HG03439 (cell line): ENCODE measurements around the gene ZBTB24.

Source experiments
- ATAC-seq: cut with Tn5 transposase; IDR thresholded peaks from one replicate; pipeline ENCODE4 v1.9.1; 2021; ENCODE audit warnings: mild to moderate bottlenecking, moderate library complexity; ENCODE audit not compliant: unreplicated experiment

ZBTB24 gene

GRCh38 chr6:109434456-109434855, 48.6 kb downstream of the ZBTB24 start:
- ATAC-seq = no peak

- ATAC-seq = no peak
Measured at GRCh38 chr6:109429496-109429895, 53.5 kb downstream of the ZBTB24 start.

GRCh38 chr6:109428889-109429477, 54.0 kb downstream of the ZBTB24 start:
- ATAC-seq = no peak

GRCh38 chr6:109424946-109425345, 58.1 kb downstream of the ZBTB24 start:
- ATAC-seq = no peak

- no peak for ATAC-seq
Measured at GRCh38 chr6:109421184-109421583, 61.8 kb downstream of the ZBTB24 start.

GRCh38 chr6:109420751-109421150, 62.3 kb downstream of the ZBTB24 start:
- ATAC-seq = no peak

- ATAC-seq = no peak
Measured at GRCh38 chr6:109417646-109418045, 65.4 kb downstream of the ZBTB24 start.
